GM21526 (cell line): ENCODE measurements around the gene DMD.

ENCODE experiments used
- ATAC-seq: cut with Tn5 transposase; IDR thresholded peaks from one replicate; pipeline ENCODE4 v1.9.1; 2021; ENCODE audit warnings: moderate library complexity; ENCODE audit not compliant: unreplicated experiment, low FRiP score

The DMD gene

GRCh38 chrX:31279359-31279758 is 1932.0 kb downstream of the DMD start:
- no peak for ATAC-seq

- ATAC-seq: no peak
Measured at GRCh38 chrX:31272472-31272775, 1938.9 kb downstream of the DMD start.

GRCh38 chrX:31271615-31272471 is 1939.5 kb downstream of the DMD start:
- ATAC-seq: no peak

- ATAC-seq: no peak
Measured at GRCh38 chrX:31269914-31270313, 1941.4 kb downstream of the DMD start.

- no peak for ATAC-seq
Measured at GRCh38 chrX:31268359-31268758, 1943.0 kb downstream of the DMD start.

- ATAC-seq: peak; percentile 93
Measured at GRCh38 chrX:31266203-31267076, 1944.9 kb downstream of the DMD start.

- no peak for ATAC-seq
Measured at GRCh38 chrX:31265383-31265782, 1946.0 kb downstream of the DMD start.

GRCh38 chrX:31260351-31260750 is 1951.0 kb downstream of the DMD start:
- no peak for ATAC-seq

GRCh38 chrX:31258166-31258565 is 1953.2 kb downstream of the DMD start:
- no peak for ATAC-seq

- ATAC-seq: no peak
Measured at GRCh38 chrX:31255310-31256033, 1955.9 kb downstream of the DMD start.

- ATAC-seq: no peak
Measured at GRCh38 chrX:31252133-31252532, 1959.2 kb downstream of the DMD start.

GRCh38 chrX:31251336-31251735 is 1960.0 kb downstream of the DMD start:
- ATAC-seq: no peak

- no peak for ATAC-seq
Measured at GRCh38 chrX:31245714-31246113, 1965.6 kb downstream of the DMD start.

GRCh38 chrX:31243804-31244203 is 1967.5 kb downstream of the DMD start:
- ATAC-seq: no peak

- ATAC-seq: no peak
Measured at GRCh38 chrX:31240982-31241381, 1970.4 kb downstream of the DMD start.

- peak; percentile 53 for ATAC-seq
Measured at GRCh38 chrX:31237189-31237588, 1974.2 kb downstream of the DMD start.

- ATAC-seq: no peak
Measured at GRCh38 chrX:31236231-31236630, 1975.1 kb downstream of the DMD start.

- ATAC-seq: no peak
Measured at GRCh38 chrX:31233941-31234496, 1977.3 kb downstream of the DMD start.

- ATAC-seq: no peak
Measured at GRCh38 chrX:31232506-31232905, 1978.8 kb downstream of the DMD start.

GRCh38 chrX:31228909-31229308 is 1982.4 kb downstream of the DMD start:
- ATAC-seq: peak; percentile 98

- no peak for ATAC-seq
Measured at GRCh38 chrX:31228415-31228832, 1982.9 kb downstream of the DMD start.
